ENCODE measurements around the gene ZDHHC8. TPM values are rescaled to one million over a fixed set of nuclear protein-coding genes. Genes with fewer than 3 reads are reported as not detected.
A peak's percentile ranks its signal among the peaks of the same experiment; 100 is the strongest.

ZDHHC8 gene
- total RNA-seq, 1 experiment from 2014 or later: 11.5 TPM

GRCh38 chr22:20154602-20155187, 23.1 kb downstream of the ZDHHC8 start:
- Histone ChIP-seq H3K9me3 (ENCODE audit: low read length) (no peaks in the 10 kb centered on the region), H4K20me1 (ENCODE audit: insufficient read depth, low read depth, low read length) (no peaks in the 10 kb centered on the region), H3K79me2 (ENCODE audit: low read length) (no peaks in the 10 kb centered on the region), H3K36me3 (ENCODE audit: insufficient read depth, low read length) (no peaks in the 10 kb centered on the region), H3K27ac (ENCODE audit: low read length) (no peak overlapping the region), H3K4me3 (ENCODE audit: low read length) (no peak overlapping the region), H3K4me2 (ENCODE audit: low read depth, low read length, poor library complexity, severe bottlenecking) (no peak overlapping the region), H2AFZ (ENCODE audit: low read length) (no peak overlapping the region), H3K9ac (ENCODE audit: low read length) (no peak overlapping the region), H3K27me3 (ENCODE audit: low read length) (no peaks in the 10 kb centered on the region), H3K9me2 (replicated peaks; ENCODE audit: insufficient read depth, low read length) (no peaks in the 10 kb centered on the region), H3K4me1 (ENCODE audit: low read length) (peaks cover under 1% of the 10 kb centered on the region)
- DNase-seq: no peak

GRCh38 chr22:20155330-20156041, 23.9 kb downstream of the ZDHHC8 start:
- H3K27me3 ChIP-seq (ENCODE audit: low read length): no peaks in the 10 kb centered on the region
- H3K4me2 ChIP-seq (ENCODE audit: low read depth, low read length, poor library complexity, severe bottlenecking): no peak overlapping the region
- H3K4me3 ChIP-seq (ENCODE audit: low read length): no peak overlapping the region
- H3K9me3 ChIP-seq (ENCODE audit: low read length): no peaks in the 10 kb centered on the region
- no peaks in the 10 kb centered on the region for H3K4me1 ChIP-seq (ENCODE audit: low read length)
- no peaks in the 10 kb centered on the region for H3K9me2 ChIP-seq (replicated peaks; ENCODE audit: insufficient read depth, low read length)
- H3K27ac ChIP-seq (ENCODE audit: low read length): no peak overlapping the region
- H3K9ac ChIP-seq (ENCODE audit: low read length): no peak overlapping the region
- no peaks in the 10 kb centered on the region for H4K20me1 ChIP-seq (ENCODE audit: insufficient read depth, low read depth, low read length)
- DNase-seq: no peak
- no peaks in the 10 kb centered on the region for H3K36me3 ChIP-seq (ENCODE audit: insufficient read depth, low read length)
- H3K79me2 ChIP-seq (ENCODE audit: low read length): no peaks in the 10 kb centered on the region
- no peak overlapping the region for H2AFZ ChIP-seq (ENCODE audit: low read length)

- no peaks in the 10 kb centered on the region for H4K20me1 ChIP-seq (ENCODE audit: insufficient read depth, low read depth, low read length)
- H3K36me3 ChIP-seq (ENCODE audit: insufficient read depth, low read length): no peaks in the 10 kb centered on the region
- H3K4me2 ChIP-seq (ENCODE audit: low read depth, low read length, poor library complexity, severe bottlenecking): no peak overlapping the region
- H3K79me2 ChIP-seq (ENCODE audit: low read length): no peaks in the 10 kb centered on the region
- no peak overlapping the region for H3K4me3 ChIP-seq (ENCODE audit: low read length)
- no peak for DNase-seq
- no peak overlapping the region for H3K27ac ChIP-seq (ENCODE audit: low read length)
- no peaks in the 10 kb centered on the region for H3K9me2 ChIP-seq (replicated peaks; ENCODE audit: insufficient read depth, low read length)
- no peak overlapping the region for H3K9ac ChIP-seq (ENCODE audit: low read length)
- no peak overlapping the region for H2AFZ ChIP-seq (ENCODE audit: low read length)
- no peaks in the 10 kb centered on the region for H3K27me3 ChIP-seq (ENCODE audit: low read length)
- H3K9me3 ChIP-seq (ENCODE audit: low read length): no peaks in the 10 kb centered on the region
- no peaks in the 10 kb centered on the region for H3K4me1 ChIP-seq (ENCODE audit: low read length)
Measured at GRCh38 chr22:20156042-20156389, 24.4 kb downstream of the ZDHHC8 start.

GRCh38 chr22:20156611-20157429, 25.2 kb downstream of the ZDHHC8 start:
- Histone ChIP-seq H3K27me3 (ENCODE audit: low read length) (no peaks in the 10 kb centered on the region), H2AFZ (ENCODE audit: low read length) (no peak overlapping the region), H3K36me3 (ENCODE audit: insufficient read depth, low read length) (no peaks in the 10 kb centered on the region), H4K20me1 (ENCODE audit: insufficient read depth, low read depth, low read length) (no peaks in the 10 kb centered on the region), H3K27ac (ENCODE audit: low read length) (no peak overlapping the region), H3K4me3 (ENCODE audit: low read length) (no peak overlapping the region), H3K9ac (ENCODE audit: low read length) (no peak overlapping the region), H3K4me1 (ENCODE audit: low read length) (no peaks in the 10 kb centered on the region), H3K9me2 (replicated peaks; ENCODE audit: insufficient read depth, low read length) (no peaks in the 10 kb centered on the region), H3K79me2 (ENCODE audit: low read length) (no peaks in the 10 kb centered on the region), H3K9me3 (ENCODE audit: low read length) (no peaks in the 10 kb centered on the region), H3K4me2 (ENCODE audit: low read depth, low read length, poor library complexity, severe bottlenecking) (no peak overlapping the region)
- DNase-seq: peak; percentile 94

- Histone ChIP-seq H3K27me3 (ENCODE audit: low read length) (no peaks in the 10 kb centered on the region), H3K4me2 (ENCODE audit: low read depth, low read length, poor library complexity, severe bottlenecking) (no peak overlapping the region), H3K36me3 (ENCODE audit: insufficient read depth, low read length) (no peaks in the 10 kb centered on the region), H3K79me2 (ENCODE audit: low read length) (no peaks in the 10 kb centered on the region), H3K4me3 (ENCODE audit: low read length) (no peak overlapping the region), H3K9me2 (replicated peaks; ENCODE audit: insufficient read depth, low read length) (no peaks in the 10 kb centered on the region), H3K9ac (ENCODE audit: low read length) (no peak overlapping the region), H3K4me1 (ENCODE audit: low read length) (no peaks in the 10 kb centered on the region), H4K20me1 (ENCODE audit: insufficient read depth, low read depth, low read length) (no peaks in the 10 kb centered on the region), H3K9me3 (ENCODE audit: low read length) (no peaks in the 10 kb centered on the region), H2AFZ (ENCODE audit: low read length) (no peak overlapping the region), H3K27ac (ENCODE audit: low read length) (no peak overlapping the region)
- no peak for DNase-seq
Measured at GRCh38 chr22:20157430-20158183, 26.0 kb downstream of the ZDHHC8 start.

GRCh38 chr22:20158391-20159036, 26.9 kb downstream of the ZDHHC8 start:
- no peak for DNase-seq
- Histone ChIP-seq H3K36me3 (ENCODE audit: insufficient read depth, low read length) (no peaks in the 10 kb centered on the region), H3K27me3 (ENCODE audit: low read length) (no peaks in the 10 kb centered on the region), H3K4me1 (ENCODE audit: low read length) (no peaks in the 10 kb centered on the region), H3K27ac (ENCODE audit: low read length) (no peak overlapping the region), H3K79me2 (ENCODE audit: low read length) (no peaks in the 10 kb centered on the region), H3K9ac (ENCODE audit: low read length) (no peak overlapping the region), H3K9me3 (ENCODE audit: low read length) (no peaks in the 10 kb centered on the region), H3K4me2 (ENCODE audit: low read depth, low read length, poor library complexity, severe bottlenecking) (no peak overlapping the region), H2AFZ (ENCODE audit: low read length) (no peak overlapping the region), H3K4me3 (ENCODE audit: low read length) (no peak overlapping the region), H4K20me1 (ENCODE audit: insufficient read depth, low read depth, low read length) (no peaks in the 10 kb centered on the region), H3K9me2 (replicated peaks; ENCODE audit: insufficient read depth, low read length) (no peaks in the 10 kb centered on the region)

- no peak for DNase-seq
- H3K4me1 ChIP-seq (ENCODE audit: low read length): no peaks in the 10 kb centered on the region
- H3K79me2 ChIP-seq (ENCODE audit: low read length): no peaks in the 10 kb centered on the region
- H3K36me3 ChIP-seq (ENCODE audit: insufficient read depth, low read length): no peaks in the 10 kb centered on the region
- H3K9me3 ChIP-seq (ENCODE audit: low read length): no peaks in the 10 kb centered on the region
- H3K9ac ChIP-seq (ENCODE audit: low read length): no peak overlapping the region
- no peak overlapping the region for H3K4me3 ChIP-seq (ENCODE audit: low read length)
- H3K4me2 ChIP-seq (ENCODE audit: low read depth, low read length, poor library complexity, severe bottlenecking): no peak overlapping the region
- no peaks in the 10 kb centered on the region for H3K27me3 ChIP-seq (ENCODE audit: low read length)
- H3K9me2 ChIP-seq (replicated peaks; ENCODE audit: insufficient read depth, low read length): no peaks in the 10 kb centered on the region
- no peak overlapping the region for H3K27ac ChIP-seq (ENCODE audit: low read length)
- no peak overlapping the region for H2AFZ ChIP-seq (ENCODE audit: low read length)
- H4K20me1 ChIP-seq (ENCODE audit: insufficient read depth, low read depth, low read length): no peaks in the 10 kb centered on the region
Measured at GRCh38 chr22:20159076-20159475, 27.5 kb downstream of the ZDHHC8 start.

Data from Karpas-422 (cell line).